Right atrium auricular region (tissue), 2 donors: ENCODE results near the gene SNRPD3. TPM values are rescaled to one million over a fixed set of nuclear protein-coding genes. Genes with fewer than 3 reads are reported as not detected.

ENCODE experiments used
- DNase-seq: peaks from one replicate; pipeline ENCODE4 v3.0.0-alpha.2; 2019; ENCODE audit warnings: low spot score
- H3K27ac ChIP-seq, 2 donors: fragments of 200-600 bp; sonication (generic); 1 replicate in 1 of 2; 2 replicates in 1 of 2; pipeline ENCODE4 v1.5.1; 2016 to 2019
- H3K27me3 ChIP-seq, 2 donors: fragments of 200-600 bp; sonication (generic); one replicate each; pipeline versions ENCODE4 v1.5.1 to v1.6.0; 2017 to 2019
- H3K36me3 ChIP-seq: fragments of 200-600 bp; sonication (generic); one replicate; pipeline ENCODE4 v1.5.1; 2016
- H3K4me1 ChIP-seq, 2 donors: fragments of 200-600 bp; sonication (generic); one replicate each; pipeline versions ENCODE4 v1.5.1 to v1.6.0; 2017 to 2019
- H3K4me3 ChIP-seq, 2 donors: fragments of 200-600 bp; sonication (generic); 1 replicate in 1 of 2; 2 replicates in 1 of 2; pipeline ENCODE4 v1.5.1; 2017 to 2019; ENCODE audit warnings: mild to moderate bottlenecking in 1 of 2, moderate library complexity in 1 of 2
- H3K9me3 ChIP-seq, 2 donors: fragments of 200-600 bp; sonication (generic); one replicate each; pipeline ENCODE4 v1.5.1; 2019
- total RNA-seq, 2 donors: library from RNA; depleted of rRNA; stranded (reverse); fragments of >200 nt; gene quantifications; one replicate each; pipeline ENCODE4 v1.1.0, GENCODE V29; 2016
- TF ChIP-seq, protein P1 (sequence below), 2 donors: fragments of 200-600 bp; sonication (generic); IDR thresholded peaks; one replicate each; pipeline ENCODE4 v1.5.1; 2019; ENCODE audit warnings: antibody characterized with exemption in 2 of 2

The SNRPD3 gene
- total RNA-seq, 2 donors from 2014 or later: 100 to 125 TPM

GRCh38 chr22:24587948-24588347, 32.1 kb downstream of the SNRPD3 start:
- peaks cover 14% of the 10 kb centered on the region for H3K36me3 ChIP-seq
- H3K27me3 ChIP-seq: no peaks in the 10 kb centered on the region
- no peak for DNase-seq
- TF ChIP-seq, protein P1, sequence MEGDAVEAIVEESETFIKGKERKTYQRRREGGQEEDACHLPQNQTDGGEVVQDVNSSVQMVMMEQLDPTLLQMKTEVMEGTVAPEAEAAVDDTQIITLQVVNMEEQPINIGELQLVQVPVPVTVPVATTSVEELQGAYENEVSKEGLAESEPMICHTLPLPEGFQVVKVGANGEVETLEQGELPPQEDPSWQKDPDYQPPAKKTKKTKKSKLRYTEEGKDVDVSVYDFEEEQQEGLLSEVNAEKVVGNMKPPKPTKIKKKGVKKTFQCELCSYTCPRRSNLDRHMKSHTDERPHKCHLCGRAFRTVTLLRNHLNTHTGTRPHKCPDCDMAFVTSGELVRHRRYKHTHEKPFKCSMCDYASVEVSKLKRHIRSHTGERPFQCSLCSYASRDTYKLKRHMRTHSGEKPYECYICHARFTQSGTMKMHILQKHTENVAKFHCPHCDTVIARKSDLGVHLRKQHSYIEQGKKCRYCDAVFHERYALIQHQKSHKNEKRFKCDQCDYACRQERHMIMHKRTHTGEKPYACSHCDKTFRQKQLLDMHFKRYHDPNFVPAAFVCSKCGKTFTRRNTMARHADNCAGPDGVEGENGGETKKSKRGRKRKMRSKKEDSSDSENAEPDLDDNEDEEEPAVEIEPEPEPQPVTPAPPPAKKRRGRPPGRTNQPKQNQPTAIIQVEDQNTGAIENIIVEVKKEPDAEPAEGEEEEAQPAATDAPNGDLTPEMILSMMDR (IDR thresholded peaks at IDR 0.05): no peak
- no peaks in the 10 kb centered on the region for H3K9me3 ChIP-seq
- H3K4me1 ChIP-seq: peaks cover 0 to 31% of the 10 kb centered on the region in 2 donors
- no peak overlapping the region for H3K4me3 ChIP-seq
- no peak overlapping the region for H3K27ac ChIP-seq

DNA sequence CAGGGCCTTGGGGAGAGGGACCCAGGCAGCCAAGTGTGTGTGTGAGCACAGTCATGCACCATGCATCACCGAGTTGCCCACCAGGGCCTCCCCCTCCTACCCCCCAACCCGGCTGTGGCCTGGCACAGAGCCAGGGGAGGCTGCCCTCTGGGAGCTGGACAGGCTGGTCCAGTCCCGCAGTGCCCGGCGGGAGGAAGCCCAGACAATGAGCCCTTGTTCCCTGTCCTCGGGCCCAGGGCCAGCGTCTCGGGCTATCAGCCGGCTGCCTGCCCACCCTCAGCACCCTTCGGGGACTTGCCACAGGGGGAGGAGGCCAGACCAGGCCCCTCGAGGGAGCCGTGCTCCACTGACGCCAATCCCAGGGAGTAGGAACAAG, 32.6 kb downstream of the SNRPD3 start:
- no peak overlapping the region for H3K27ac ChIP-seq

GRCh38 chr22:24588757-24589481, 33.1 kb downstream of the SNRPD3 start:
- H3K4me1 ChIP-seq: peaks cover 0 to 21% of the 10 kb centered on the region in 2 donors
- DNase-seq: no peak
- H3K27me3 ChIP-seq: no peaks in the 10 kb centered on the region
- TF ChIP-seq, protein P1 (IDR thresholded peaks at IDR 0.05): no peak
- H3K9me3 ChIP-seq: no peaks in the 10 kb centered on the region
- H3K4me3 ChIP-seq: no peak overlapping the region
- no peak overlapping the region for H3K27ac ChIP-seq
- peaks cover 14% of the 10 kb centered on the region for H3K36me3 ChIP-seq

More for the DNA sequence above, 32.6 kb downstream of the SNRPD3 start:
- TF ChIP-seq, protein P1 (IDR thresholded peaks at IDR 0.05): no peak
- H3K36me3 ChIP-seq: peaks cover 14% of the 10 kb centered on the region
- no peak for DNase-seq
- no peaks in the 10 kb centered on the region for H3K27me3 ChIP-seq
- H3K4me3 ChIP-seq: no peak overlapping the region
- H3K9me3 ChIP-seq: no peaks in the 10 kb centered on the region
- H3K4me1 ChIP-seq: peaks cover 0 to 26% of the 10 kb centered on the region in 2 donors

DNA sequence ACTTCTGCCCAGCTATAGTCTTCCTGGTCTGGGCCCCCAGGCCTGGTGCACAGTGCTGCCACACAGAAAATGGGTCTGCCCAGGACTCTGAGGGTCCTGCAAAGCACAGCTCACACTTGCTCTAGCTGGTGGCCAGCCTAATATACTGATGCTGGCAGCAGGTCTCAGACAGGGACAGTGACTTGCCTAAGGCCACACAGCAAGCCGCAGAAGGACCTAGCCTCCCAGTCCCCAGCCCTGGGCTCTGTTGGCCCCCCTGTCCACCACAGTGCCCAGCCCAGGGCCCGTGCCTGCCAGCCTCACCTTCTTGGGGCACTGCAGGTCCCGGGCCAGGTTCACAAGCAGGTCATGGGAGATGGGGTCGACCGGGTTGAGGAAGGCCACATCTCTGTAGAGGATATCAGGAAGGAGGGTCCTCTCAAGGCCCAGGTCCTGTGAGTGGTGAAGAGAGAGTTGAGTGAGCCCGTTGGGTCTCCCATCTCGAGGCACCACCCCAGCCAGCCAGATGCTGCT, 33.8 kb downstream of the SNRPD3 start:
- Histone ChIP-seq H3K27me3 (no peaks in the 10 kb centered on the region), H3K27ac (no peak overlapping the region), H3K4me3 (no peak overlapping the region), H3K4me1 (peaks cover 0 to 14% of the 10 kb centered on the region in 2 donors), H3K9me3 (no peaks in the 10 kb centered on the region), H3K36me3 (peaks cover 14% of the 10 kb centered on the region)
- no peak for DNase-seq
- TF ChIP-seq, protein P1 (IDR thresholded peaks at IDR 0.05): no peak

- no peak for DNase-seq
- no peaks in the 10 kb centered on the region for H3K27me3 ChIP-seq
Measured at GRCh38 chr22:24590596-24591173, 34.9 kb downstream of the SNRPD3 start.

More at GRCh38 chr22:24590596-24591173, 34.9 kb downstream of the SNRPD3 start:
- Histone ChIP-seq H3K27ac (no peak overlapping the region), H3K36me3 (peaks cover 14% of the 10 kb centered on the region), H3K9me3 (no peaks in the 10 kb centered on the region), H3K4me3 (no peak overlapping the region), H3K4me1 (peaks cover 0 to 10% of the 10 kb centered on the region in 2 donors)
- TF ChIP-seq, protein P1 (IDR thresholded peaks at IDR 0.05): no peak
